Stomach (tissue), 9 donors: ENCODE results near the gene PKLR. TPM values are rescaled to one million over a fixed set of nuclear protein-coding genes. Genes with fewer than 3 reads are reported as not detected.

Experiments
- DNase-seq, 2 donors: peaks; one replicate each; pipeline versions ENCODE4 v3.0.0 to v3.0.0-alpha.2; 2013 to 2019
- H3K27ac ChIP-seq, 5 donors: fragments of 200-600 bp in 4 of 5; sonication (generic) in 4 of 5; one replicate each; pipeline ENCODE4 v1.5.1; 2013 to 2019; ENCODE audit warnings: mild to moderate bottlenecking in 1 of 5, moderate library complexity in 1 of 5
- H3K27me3 ChIP-seq, 3 donors: fragments of 200-600 bp; sonication (generic); one replicate each; pipeline ENCODE4 v1.5.1; 2017 to 2019; ENCODE audit warnings: mixed run types in 1 of 3
- H3K36me3 ChIP-seq, 4 donors: fragments of 200-600 bp; sonication (generic); 1 replicate in 3 of 4; 2 replicates in 1 of 4; pipeline ENCODE4 v1.5.1; 2016 to 2019
- H3K4me1 ChIP-seq, 4 donors: fragments of 200-600 bp; sonication (generic); one replicate each; pipeline ENCODE4 v1.5.1; 2016 to 2019
- H3K4me3 ChIP-seq, 4 donors: fragments of 200-600 bp; sonication (generic) in 3 of 4; one replicate each; pipeline ENCODE4 v1.5.1; 2016 to 2019; ENCODE audit warnings: mild to moderate bottlenecking in 1 of 4
- H3K9me3 ChIP-seq, 4 donors: fragments of 200-600 bp; sonication (generic); one replicate each; pipeline ENCODE4 v1.5.1; 2016 to 2019
- CTCF ChIP-seq, 7 experiments: fragments of 450-650 bp in 4 of 7; fragments of 200-600 bp in 3 of 7; sonication (generic) in 3 of 7; IDR thresholded peaks; one replicate each; pipeline ENCODE4 v1.5.1; 2016 to 2019; ENCODE audit warnings: antibody characterized with exemption in 7 of 7, control low read depth in 2 of 7, mild to moderate bottlenecking in 1 of 7
- EP300 ChIP-seq: sonication (generic); formaldehyde crosslinking; IDR thresholded peaks from one replicate; pipeline ENCODE4 v1.6.1; 2017; ENCODE audit warnings: antibody characterized with exemption
- POLR2A ChIP-seq, 4 donors: fragments of 450-650 bp; IDR thresholded peaks; one replicate each; pipeline ENCODE4 v1.6.1; 2016; ENCODE audit warnings: antibody characterized with exemption in 4 of 4, control low read depth in 2 of 4, mild to moderate bottlenecking in 1 of 4, moderate library complexity in 1 of 4
- POLR2AphosphoS5 ChIP-seq, 3 donors: sonication (generic); formaldehyde crosslinking; IDR thresholded peaks; one replicate each; pipeline ENCODE4 v1.6.1; 2016; ENCODE audit warnings: antibody characterized with exemption in 3 of 3
- WGBS, 5 donors: extraction: QIAGEN DNeasy Blood & Tissue Kit in 3 of 5; methylation state at CpG; one replicate each; pipeline versions ENCODE4 v1.1.5 to v1.1.7; 2013 to 2018; 5-methylcytosine and 5-hydroxymethylcytosine counted together
- intact Hi-C: fragments of 100-400 bp; cut with DNase I; formaldehyde crosslinking; loops from one replicate; pipeline ENCODE4 v1.15.1; 2023; ENCODE audit warnings: low total_unique reads
- polyA plus RNA-seq, 3 donors: library from polyadenylated mRNA; stranded (reverse); fragments of 200-250 nt; gene quantifications; one replicate each; pipeline ENCODE4 v1.2.3, GENCODE V29; 2013
- total RNA-seq, 5 donors: library from RNA; depleted of rRNA; stranded (reverse); fragments of >200 nt; gene quantifications; one replicate each; pipeline versions ENCODE4 v1.1.0 to v1.2.3, GENCODE V29; 2014 to 2016
- donor health status: healthy with polysubstance abuse.
- donor health status: Bipolar disorder and iron deficiency.
- donor health status: healthy.

PKLR gene
- total and polyA plus RNA-seq, 8 donors, result 4.6 TPM; not detected in 7

- TF ChIP-seq EP300 (no peak), POLR2AphosphoS5 (IDR thresholded peaks at IDR 0.05) (peak; percentile 79 to 97 (median 90)), POLR2A (IDR thresholded peaks at IDR 0.05) (peak in 1 of 4 donors; percentile 39), CTCF (IDR thresholded peaks at IDR 0.05) (peak in 1 of 7 experiments; percentile 26)
- no peaks in the 10 kb centered on the region for H3K27me3 ChIP-seq
- intact Hi-C loops, result no loop called here
- peak within 1 kb of the TSS; percentile 82 to 88 (median 87) for H3K27ac ChIP-seq
- H3K4me1 ChIP-seq, result peaks cover 14 to 27% (median 26%) of the 10 kb centered on the region in 4 donors
- WGBS, 5 donors, result 0 to 1% (median 0%) methylated on average over 38 to 47 of the region's 47 CpGs
- H3K4me3 ChIP-seq, result peak within 1 kb of the TSS; percentile 73 to 89 (median 82)
- DNase-seq, result peak; percentile 95 to 99
- H3K9me3 ChIP-seq, result no peaks in the 10 kb centered on the region
- H3K36me3 ChIP-seq, result peaks cover 53 to 78% (median 75%) of the 10 kb centered on the region in 4 donors
These were observed 39.2 kb downstream of the PKLR start, which contains the start of gene SCAMP3 for GRCh38 chr1:155261852-155262673. TSS of gene SCAMP3 (minus strand) at chr1:155262360. CDS start at chr1:155262151, 209 bp downstream.

- WGBS, 5 donors, result 0 to 2% (median 0%) methylated on average over 3 to 9 of the region's 9 CpGs
- Histone ChIP-seq H3K36me3 (peaks cover 52 to 78% (median 75%) of the 10 kb centered on the region in 4 donors), H3K4me3 (peak overlapping the region; percentile 73 to 89 (median 82)), H3K27me3 (no peaks in the 10 kb centered on the region), H3K4me1 (peaks cover 14 to 30% (median 27%) of the 10 kb centered on the region in 4 donors), H3K27ac (peak overlapping the region; percentile 82 to 88 (median 87)), H3K9me3 (no peaks in the 10 kb centered on the region)
- peak in 1 of 2 donors; percentile 53 for DNase-seq
- TF ChIP-seq POLR2AphosphoS5 (IDR thresholded peaks at IDR 0.05), result no peak
- no peak for TF ChIP-seq EP300
- TF ChIP-seq POLR2A (IDR thresholded peaks at IDR 0.05), result no peak
- TF ChIP-seq CTCF (IDR thresholded peaks at IDR 0.05), result no peak
- intact Hi-C loops, result no loop called here
These were observed 39.8 kb downstream of the PKLR start for GRCh38 chr1:155261493-155261851.

GRCh38 chr1:155260276-155260675 lies 41.0 kb downstream of the PKLR start:
- WGBS, 5 donors, result 85 to 94% (median 93%) methylated on average over 5 of the region's 5 CpGs
- no peak for TF ChIP-seq POLR2AphosphoS5 (IDR thresholded peaks at IDR 0.05)
- no peak for TF ChIP-seq EP300
- TF ChIP-seq CTCF (IDR thresholded peaks at IDR 0.05), result no peak
- no peak for TF ChIP-seq POLR2A (IDR thresholded peaks at IDR 0.05)
- intact Hi-C loops, result no loop called here
- Histone ChIP-seq H3K4me1 (peaks cover 20 to 40% (median 34%) of the 10 kb centered on the region in 4 donors), H3K9me3 (no peaks in the 10 kb centered on the region), H3K36me3 (peaks cover 41 to 70% (median 64%) of the 10 kb centered on the region in 4 donors), H3K27ac (peak overlapping the region in 1 of 5 donors; percentile 14), H3K27me3 (no peaks in the 10 kb centered on the region), H3K4me3 (no peak overlapping the region)
- no peak for DNase-seq

GRCh38 chr1:155256058-155256852 lies 45.0 kb downstream of the PKLR start:
- intact Hi-C loops, result loop anchor here (10.0 kb wide), 1 partner anchor 339 kb away; no protein-coding TSS in a partner anchor
- peak overlapping the region; percentile 80 to 94 (median 90) for H3K4me3 ChIP-seq
- H3K9me3 ChIP-seq, result no peaks in the 10 kb centered on the region
- no peak for TF ChIP-seq POLR2A (IDR thresholded peaks at IDR 0.05)
- no peak for TF ChIP-seq CTCF (IDR thresholded peaks at IDR 0.05)
- TF ChIP-seq EP300, result no peak
- TF ChIP-seq POLR2AphosphoS5 (IDR thresholded peaks at IDR 0.05), result no peak
- H3K4me1 ChIP-seq, result peaks cover 29 to 48% (median 43%) of the 10 kb centered on the region in 4 donors
- 69 to 76% (median 71%) methylated on average over 17 to 20 of the region's 20 CpGs for WGBS, 5 donors
- no peak for DNase-seq
- H3K27me3 ChIP-seq, result no peaks in the 10 kb centered on the region
- H3K36me3 ChIP-seq, result peaks cover 18 to 46% (median 40%) of the 10 kb centered on the region in 4 donors
- peak overlapping the region; percentile 93 to 98 (median 96) for H3K27ac ChIP-seq
